Right lobe of liver (tissue), 4 donors: ENCODE results near the gene LCN9.

ENCODE experiments used
- CTCF ChIP-seq, 4 donors: fragments of 200-600 bp in 3 of 4; fragments of 450-650 bp in 1 of 4; IDR thresholded peaks; one replicate each; pipeline versions ENCODE4 v1.5.1 to v1.8.0; 2016 to 2022; ENCODE audit warnings: antibody characterized with exemption in 4 of 4, mild to moderate bottlenecking in 2 of 4
- POLR2A ChIP-seq: fragments of 450-650 bp; IDR thresholded peaks from one replicate; pipeline ENCODE4 v1.6.1; 2017; ENCODE audit warnings: antibody characterized with exemption, mild to moderate bottlenecking
- donor health status: DM: no; HTN: no; CAD: no.
- donor health status: DM: no; HTN: no; CAD: no.
- donor health status: DM: no; HTN: yes; CAD: no.

DNA sequence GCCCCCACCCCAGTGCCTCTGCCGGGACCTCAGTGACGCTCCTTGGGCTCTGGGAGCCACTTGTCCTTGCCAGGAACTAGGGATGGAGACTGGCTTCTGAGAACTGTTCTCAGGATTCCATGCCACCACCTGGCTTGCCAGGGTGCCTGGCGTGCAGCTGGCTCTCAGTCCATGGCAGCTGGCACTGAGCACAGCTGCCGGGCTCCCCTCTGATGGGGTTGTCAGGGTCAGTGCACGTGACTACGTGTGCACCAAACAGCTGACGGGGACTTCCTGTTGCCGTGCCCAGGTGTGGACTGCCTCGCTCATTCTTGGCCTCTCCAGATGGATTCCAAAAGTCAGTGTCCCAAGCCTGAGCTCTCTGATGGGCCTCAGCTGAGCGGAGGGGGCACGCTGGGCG is 48.3 kb downstream of the LCN9 start:
- TF ChIP-seq CTCF (IDR thresholded peaks at IDR 0.05), result no peak
- TF ChIP-seq POLR2A, result no peak
